NCI-H82 treated with DMSO at 0.1 percent for 48 hours (cell line): ENCODE data around the gene WNT5B.
"Not testable (repeated sequence)": the region's sequence is repeated elsewhere in the genome, so short reads cannot be mapped to it uniquely, and the experiment has no call there.

Experiments
- DNase-seq: peaks from one replicate; lab custom pipeline; 2025; ENCODE audit not compliant: unreplicated experiment; lab: John Stamatoyannopoulos, UW

WNT5B gene

DNA sequence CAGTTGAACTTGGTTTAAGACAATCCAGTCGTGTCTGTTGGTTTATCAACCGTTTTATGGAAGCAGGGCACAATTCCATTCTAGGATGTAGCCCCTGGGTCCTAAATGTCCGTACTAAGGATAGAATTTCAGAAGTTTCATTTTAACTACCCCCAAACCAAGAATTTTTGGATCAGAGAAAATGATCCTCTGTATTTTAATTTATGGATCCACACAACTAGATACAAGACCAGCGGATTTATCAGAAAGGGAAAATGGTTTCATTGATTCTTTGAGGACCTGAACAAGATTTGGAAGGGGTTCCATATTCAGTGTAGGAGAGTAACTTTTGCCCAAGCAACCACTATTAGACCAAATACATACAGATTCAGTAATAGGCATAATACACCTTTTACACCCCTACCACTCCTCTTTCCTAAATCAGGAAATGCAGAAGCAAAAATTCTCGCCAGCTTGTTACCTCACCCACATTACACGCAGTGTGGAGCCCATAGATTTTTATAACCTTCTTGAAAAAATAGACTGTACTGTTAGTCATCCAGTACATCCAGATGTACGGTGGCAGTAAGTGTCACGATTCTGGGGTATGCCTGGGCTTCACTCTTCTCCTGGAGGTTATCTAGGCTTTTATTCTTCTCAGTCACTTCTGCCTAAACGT is 33.2 kb upstream of the WNT5B start:
- no peak for DNase-seq

GRCh38 chr12:1598757-1599156 is 30.3 kb upstream of the WNT5B start:
- no peak for DNase-seq

DNA sequence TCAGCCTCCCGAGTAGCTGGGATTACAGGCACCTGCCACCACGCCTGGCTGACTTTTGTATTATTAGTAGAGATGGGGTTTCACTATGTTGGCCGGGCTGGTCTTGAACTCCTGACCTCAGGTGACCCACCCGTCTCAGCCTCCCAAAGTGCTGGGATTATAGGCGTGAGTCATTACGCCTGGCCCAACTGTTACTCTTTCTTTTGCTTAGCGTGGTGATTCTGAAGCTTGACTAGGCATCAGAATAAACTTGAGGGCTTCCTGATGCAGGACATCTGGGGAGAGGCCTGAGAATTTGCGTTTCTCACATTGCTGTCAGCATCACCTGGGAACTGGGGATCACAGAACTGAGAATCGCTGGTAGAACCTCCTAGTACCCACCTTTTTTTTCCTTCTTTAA is 26.3 kb upstream of the WNT5B start:
- DNase-seq: not testable (repeated sequence)

GRCh38 chr12:1603269-1603993 is 25.6 kb upstream of the WNT5B start:
- DNase-seq: no peak

DNA sequence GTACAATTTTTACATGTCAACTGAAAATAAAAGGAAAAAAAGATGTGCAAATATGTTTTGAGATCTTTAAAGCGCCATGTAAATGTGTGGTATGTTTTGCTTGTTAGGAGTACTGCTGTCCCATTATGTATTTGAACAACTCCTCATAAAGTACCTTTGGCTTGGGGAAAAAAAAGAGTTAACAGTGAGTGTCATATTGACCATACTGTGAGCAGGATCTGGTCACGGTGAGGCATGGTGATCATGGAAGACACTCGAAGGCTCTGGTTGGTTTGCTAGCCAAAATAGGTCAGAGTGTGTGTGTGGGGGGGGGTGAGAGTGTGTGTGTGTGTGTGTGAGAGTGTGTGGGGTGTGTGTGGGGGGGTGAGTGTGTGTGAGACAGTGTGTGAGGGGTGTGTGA is 24.6 kb upstream of the WNT5B start:
- no peak for DNase-seq

- DNase-seq: peak; percentile 30
Observed at GRCh38 chr12:1605129-1606020, 23.7 kb upstream of the WNT5B start.

- DNase-seq: peak; percentile 17
Observed at GRCh38 chr12:1606021-1606622, 22.9 kb upstream of the WNT5B start.

DNA sequence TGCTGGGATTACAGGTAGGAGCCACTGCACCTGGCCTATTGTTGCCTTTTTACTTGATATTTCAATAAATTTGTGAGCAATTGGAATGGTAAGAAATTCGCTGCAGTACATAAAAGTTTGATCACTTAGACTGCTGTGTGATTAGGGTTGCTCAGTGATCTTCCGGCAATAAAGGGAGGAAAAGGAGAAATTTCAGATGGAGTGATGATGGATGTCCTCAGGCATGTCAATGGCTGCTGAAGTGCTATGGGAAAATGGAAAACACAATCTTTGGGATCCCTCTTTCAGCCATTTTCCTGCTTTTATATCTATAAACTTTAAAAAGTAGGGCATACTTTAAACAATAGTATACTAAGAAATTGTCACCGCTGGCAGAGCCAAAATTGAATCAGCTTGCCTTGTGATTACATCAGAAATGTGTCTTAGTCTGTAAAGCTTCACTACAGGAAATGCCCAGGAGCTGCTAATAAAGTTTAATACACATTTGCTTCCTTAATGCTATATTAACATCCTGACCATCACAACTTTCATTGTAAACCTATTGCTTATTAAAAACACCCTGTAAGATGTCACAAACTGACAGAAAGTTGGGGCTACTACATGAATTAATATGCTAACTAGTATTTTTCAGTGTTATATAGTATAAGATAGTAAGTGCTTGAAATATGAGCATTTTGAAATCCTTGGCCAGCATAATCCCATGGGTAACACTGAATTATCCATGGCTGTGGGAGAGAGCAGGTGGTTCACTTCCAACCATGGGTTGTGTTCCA is 20.9 kb upstream of the WNT5B start:
- no peak for DNase-seq

GRCh38 chr12:1608713-1609119 is 20.3 kb upstream of the WNT5B start:
- DNase-seq: no peak

DNA sequence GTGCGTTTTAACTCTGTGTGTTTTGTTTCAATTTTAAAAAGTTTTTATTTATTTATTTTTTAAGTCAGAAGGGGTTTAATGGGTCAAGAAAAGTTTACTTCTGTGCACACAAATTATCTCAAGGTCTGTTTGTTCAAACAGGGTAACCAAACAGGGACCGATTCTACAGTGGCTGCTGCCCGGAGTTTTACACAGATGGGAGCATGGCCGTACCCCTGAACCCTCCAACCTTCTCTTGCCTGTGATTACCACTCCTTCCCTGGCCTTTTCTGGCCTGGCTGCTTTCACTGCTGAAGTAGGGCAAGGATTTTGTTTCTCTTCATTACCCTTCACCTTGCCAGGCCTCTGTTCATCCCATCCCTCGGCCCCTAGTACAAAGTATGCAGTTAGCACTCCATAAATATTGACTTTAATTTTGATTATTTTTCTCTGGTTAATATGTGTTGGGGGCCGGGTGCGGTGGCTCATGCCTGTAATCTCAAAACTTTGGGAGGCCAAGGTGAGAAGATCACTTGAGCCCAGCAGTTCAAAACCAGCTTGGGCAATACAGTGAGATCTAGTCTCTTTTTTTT is 18.9 kb upstream of the WNT5B start:
- DNase-seq: no peak

DNA sequence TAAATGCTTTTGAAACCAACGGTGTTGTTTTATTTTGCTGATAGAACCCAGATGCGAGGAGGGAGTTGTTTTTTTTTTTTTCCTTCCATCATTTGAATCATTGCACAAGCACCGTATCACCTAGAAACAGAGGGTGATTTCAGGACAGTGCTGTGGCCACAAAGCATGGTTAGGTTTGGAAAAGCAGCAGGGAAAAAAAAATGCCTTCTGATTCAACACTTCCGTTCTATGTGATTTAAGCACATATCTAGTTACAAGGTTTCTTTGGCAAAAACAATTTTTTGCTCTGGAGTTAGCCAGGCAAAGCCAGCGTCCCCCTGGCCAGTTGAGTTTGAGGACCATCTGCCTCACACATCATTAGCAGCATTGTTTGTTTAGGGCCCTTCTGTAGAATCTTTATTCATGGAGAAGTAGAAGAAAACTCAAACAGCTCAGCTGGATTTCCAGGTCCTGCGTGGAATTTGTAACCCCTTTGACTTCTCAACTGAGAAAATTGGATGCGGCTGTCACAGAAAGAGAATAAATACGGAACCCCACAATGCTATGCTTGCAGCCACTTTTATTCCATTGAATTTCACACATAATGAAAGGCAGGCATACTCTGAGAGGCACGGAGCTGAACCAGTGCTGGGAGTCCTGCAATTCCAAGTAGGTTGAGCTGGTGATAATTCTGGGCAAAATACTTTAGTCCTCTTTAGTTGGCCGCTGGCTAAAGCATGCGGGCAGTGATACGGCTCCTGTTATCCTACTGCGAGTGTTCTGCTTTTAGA is 17.0 kb upstream of the WNT5B start:
- DNase-seq: no peak

DNA sequence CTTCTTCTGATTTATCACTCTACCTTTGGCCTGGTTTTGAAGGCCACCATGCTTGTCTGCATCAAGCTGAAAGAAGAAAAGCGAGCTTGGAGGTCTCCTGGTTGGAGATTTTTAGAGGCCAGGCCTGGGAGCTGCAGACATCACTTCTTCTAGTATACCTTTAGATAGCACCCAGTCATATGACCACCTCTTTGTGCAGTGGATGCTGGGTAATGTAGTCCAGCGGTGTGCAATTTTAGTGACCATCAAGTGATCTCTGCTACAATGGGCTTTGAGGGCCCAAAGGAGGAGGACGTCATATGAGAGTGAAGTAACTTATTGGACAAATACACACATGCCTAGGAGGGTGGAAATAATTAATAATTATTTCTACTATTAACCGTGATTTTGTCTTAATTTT is 15.2 kb upstream of the WNT5B start:
- no peak for DNase-seq

GRCh38 chr12:1614360-1614759 is 14.7 kb upstream of the WNT5B start:
- no peak for DNase-seq

DNA sequence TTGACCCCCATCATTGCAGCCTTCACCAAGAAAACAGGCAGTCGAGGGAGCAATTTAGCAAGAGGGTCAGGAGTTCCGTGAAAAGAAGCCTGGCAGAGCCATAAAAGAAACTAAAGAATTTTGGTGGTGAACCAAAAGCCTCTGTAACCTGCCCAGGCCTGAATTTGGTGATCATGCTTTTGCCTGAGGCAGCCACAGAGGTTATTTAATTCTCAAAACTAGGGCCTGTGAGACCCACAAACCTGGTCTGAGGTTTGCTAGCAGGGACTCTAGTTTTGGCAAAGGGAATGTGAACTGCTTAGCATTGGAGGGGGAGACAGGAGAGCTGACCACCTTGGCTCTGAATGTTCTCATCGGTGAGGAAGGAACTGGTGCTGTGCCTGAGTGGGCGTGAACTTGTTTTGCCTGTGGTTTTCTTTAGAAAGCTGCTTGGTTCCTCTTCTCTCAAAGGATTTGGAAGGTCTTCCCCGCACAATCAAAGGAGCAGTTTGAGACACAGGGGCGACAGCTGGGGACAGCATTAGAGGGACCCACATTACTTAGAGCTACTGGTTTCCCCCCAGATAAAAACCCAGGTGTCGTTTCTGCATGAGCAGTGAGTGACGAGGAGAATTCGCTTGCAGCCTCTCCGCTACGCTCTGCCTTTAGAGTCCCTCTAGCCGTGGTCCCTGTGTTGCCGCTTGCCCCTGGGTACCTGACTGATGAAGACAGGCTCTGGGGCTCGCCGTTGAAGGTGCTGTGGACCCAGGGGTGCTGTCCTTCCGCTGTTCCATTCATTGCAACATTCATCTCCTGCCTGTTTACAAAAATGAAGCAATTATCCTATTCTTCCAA is 12.6 kb upstream of the WNT5B start:
- no peak for DNase-seq

GRCh38 chr12:1618489-1618888 is 10.5 kb upstream of the WNT5B start:
- DNase-seq: no peak

GRCh38 chr12:1619159-1619558 is 9.9 kb upstream of the WNT5B start:
- DNase-seq: no peak

DNA sequence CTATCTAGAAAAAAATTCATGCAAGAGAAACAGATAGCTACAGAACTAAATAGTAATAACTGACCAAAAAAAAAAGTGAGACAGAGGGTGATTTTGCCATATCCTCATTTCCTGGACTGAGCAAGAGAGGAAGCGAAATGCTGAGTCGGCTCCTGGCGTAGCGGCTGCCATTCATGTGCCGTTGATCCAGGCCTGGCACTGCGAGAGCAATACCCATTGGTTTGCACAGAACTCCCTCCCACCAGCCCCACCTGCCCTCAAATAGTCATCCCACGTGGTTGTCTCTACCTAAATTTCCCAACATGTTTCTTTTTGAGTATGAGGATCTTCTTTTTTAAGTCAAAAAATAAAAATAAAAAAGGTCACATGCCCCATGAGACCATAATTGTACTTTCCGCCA is 9.4 kb upstream of the WNT5B start:
- no peak for DNase-seq

GRCh38 chr12:1620092-1620491 is 8.9 kb upstream of the WNT5B start:
- no peak for DNase-seq

GRCh38 chr12:1622406-1622805 is 6.6 kb upstream of the WNT5B start:
- no peak for DNase-seq
